Measurements from ENCODE around the gene OBSL1. TPM values are rescaled to one million over a fixed set of nuclear protein-coding genes. Genes with fewer than 3 reads are reported as not detected.

Gene OBSL1
- total and polyA plus RNA-seq, 12 donors = 108 to 310 (median 171) TPM

DNA sequence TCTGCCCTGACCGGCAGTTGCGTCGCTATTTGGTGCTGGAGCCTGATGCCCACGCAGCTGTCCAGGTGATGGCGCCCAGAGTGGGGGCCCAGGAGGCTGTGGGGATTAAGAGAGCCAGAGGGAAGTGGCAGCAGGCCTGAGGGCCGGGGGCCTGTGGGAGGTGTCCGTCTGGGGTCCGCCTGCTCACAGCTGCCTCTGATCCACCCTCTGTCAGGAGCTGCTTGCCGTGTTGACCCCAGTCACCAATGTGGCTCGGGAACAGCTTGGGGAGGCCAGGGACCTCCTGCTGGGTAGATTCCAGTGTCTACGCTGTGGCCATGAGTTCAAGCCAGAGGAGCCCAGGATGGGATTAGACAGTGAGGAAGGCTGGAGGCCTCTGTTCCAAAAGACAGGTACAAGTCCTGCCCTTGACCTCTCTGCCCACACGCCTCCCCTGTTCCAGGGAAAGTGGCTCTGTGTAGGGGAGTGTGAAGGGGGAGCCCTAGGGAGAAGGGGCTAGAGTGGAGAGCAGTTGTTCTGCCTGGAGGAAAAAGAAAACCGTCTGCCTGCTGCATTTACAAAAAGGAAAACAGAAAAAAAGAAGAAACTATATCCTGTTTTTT lies 37.9 kb upstream of the OBSL1 start:
- TF ChIP-seq, protein P1, sequence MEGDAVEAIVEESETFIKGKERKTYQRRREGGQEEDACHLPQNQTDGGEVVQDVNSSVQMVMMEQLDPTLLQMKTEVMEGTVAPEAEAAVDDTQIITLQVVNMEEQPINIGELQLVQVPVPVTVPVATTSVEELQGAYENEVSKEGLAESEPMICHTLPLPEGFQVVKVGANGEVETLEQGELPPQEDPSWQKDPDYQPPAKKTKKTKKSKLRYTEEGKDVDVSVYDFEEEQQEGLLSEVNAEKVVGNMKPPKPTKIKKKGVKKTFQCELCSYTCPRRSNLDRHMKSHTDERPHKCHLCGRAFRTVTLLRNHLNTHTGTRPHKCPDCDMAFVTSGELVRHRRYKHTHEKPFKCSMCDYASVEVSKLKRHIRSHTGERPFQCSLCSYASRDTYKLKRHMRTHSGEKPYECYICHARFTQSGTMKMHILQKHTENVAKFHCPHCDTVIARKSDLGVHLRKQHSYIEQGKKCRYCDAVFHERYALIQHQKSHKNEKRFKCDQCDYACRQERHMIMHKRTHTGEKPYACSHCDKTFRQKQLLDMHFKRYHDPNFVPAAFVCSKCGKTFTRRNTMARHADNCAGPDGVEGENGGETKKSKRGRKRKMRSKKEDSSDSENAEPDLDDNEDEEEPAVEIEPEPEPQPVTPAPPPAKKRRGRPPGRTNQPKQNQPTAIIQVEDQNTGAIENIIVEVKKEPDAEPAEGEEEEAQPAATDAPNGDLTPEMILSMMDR (IDR thresholded peaks at IDR 0.05) = no peak
- Histone ChIP-seq H3K36me3 (peaks cover 0 to 82% (median 38%) of the 10 kb centered on the region in 9 donors), H3K27me3 (no peaks in the 10 kb centered on the region), H3K9me3 (no peaks in the 10 kb centered on the region), H3K4me3 (no peak overlapping the region), H3K4me1 (peaks cover 0 to 20% (median 14%) of the 10 kb centered on the region in 9 donors), H3K27ac (peak overlapping the region in 9 of 10 donors; percentile 46 to 87 (median 76))
- DNase-seq = no peak
- ATAC-seq = peak in 4 of 8 donors; percentile 18 to 37 (median 22)
- intact Hi-C loops (cut with DNase I) = no loop called here
- 79 to 80% methylated on average over 13 of the region's 13 CpGs for WGBS, 2 donors

DNA sequence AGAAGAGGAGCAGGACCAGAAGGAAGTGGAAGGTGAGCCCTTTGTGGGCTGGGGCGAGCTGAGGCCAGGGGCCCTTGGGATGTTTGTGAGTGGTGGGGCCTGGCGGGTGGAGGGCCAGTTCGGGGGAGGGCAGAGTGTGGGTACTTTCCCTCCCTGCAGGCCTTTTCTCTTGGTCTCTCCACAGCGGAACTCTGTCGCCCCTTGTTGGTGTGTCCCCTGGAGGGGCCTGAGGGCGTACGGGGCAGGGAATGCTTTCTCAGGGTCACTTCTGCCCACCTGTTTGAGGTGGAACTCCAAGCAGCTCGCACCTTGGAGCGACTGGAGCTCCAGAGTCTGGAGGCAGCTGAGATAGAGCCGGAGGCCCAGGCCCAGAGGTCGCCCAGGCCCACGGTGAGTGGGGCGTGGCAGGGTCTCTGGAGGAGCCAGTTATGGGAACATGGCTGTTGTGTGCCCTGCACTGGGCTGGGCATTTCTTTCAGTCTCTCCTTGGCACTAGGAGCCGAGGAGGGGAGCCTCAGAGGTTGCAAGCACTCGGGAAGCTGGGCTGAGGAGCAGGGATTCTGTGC lies 37.1 kb upstream of the OBSL1 start:
- DNase-seq (no peak), ATAC-seq (peak in 1 of 8 donors; percentile 6)
- Histone ChIP-seq H3K27ac (peak overlapping the region in 4 of 10 donors; percentile 76 to 87 (median 80)), H3K27me3 (no peaks in the 10 kb centered on the region), H3K4me3 (no peak overlapping the region), H3K36me3 (peaks cover 0 to 83% (median 38%) of the 10 kb centered on the region in 9 donors), H3K4me1 (peaks cover 0 to 20% (median 14%) of the 10 kb centered on the region in 9 donors), H3K9me3 (no peaks in the 10 kb centered on the region)
- 89 to 92% methylated on average over 14 to 15 of the region's 15 CpGs for WGBS, 2 donors
- TF ChIP-seq, protein P1 (IDR thresholded peaks at IDR 0.05) = no peak
- intact Hi-C loops (cut with DNase I) = no loop called here

DNA sequence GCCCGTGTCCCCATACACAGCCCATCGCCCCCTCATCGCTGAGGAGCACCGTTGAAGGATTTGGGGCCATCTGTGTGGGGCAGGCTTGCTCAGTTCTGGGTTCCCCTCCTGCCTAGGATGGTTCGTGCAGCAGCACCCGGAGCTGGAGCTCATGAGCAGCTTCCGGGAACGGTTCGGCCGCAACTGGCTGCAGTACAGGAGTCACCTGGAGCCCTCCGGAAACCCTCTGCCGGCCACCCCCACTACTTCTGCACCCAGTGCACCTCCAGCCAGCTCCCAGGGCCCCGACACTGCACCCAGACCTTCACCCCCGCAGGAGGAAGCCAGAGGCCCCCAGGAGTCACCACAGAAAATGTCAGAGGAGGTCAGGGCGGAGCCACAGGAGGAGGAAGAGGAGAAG lies 36.6 kb upstream of the OBSL1 start:
- TF ChIP-seq, protein P1 (IDR thresholded peaks at IDR 0.05) = no peak
- Histone ChIP-seq H3K27ac (no peak overlapping the region), H3K4me3 (no peak overlapping the region), H3K4me1 (peaks cover 0 to 20% (median 14%) of the 10 kb centered on the region in 9 donors), H3K9me3 (no peaks in the 10 kb centered on the region), H3K36me3 (peaks cover 0 to 88% (median 38%) of the 10 kb centered on the region in 9 donors), H3K27me3 (no peaks in the 10 kb centered on the region)
- intact Hi-C loops (cut with DNase I) = no loop called here
- ATAC-seq (no peak), DNase-seq (no peak)
- 93% methylated on average over 15 of the region's 15 CpGs for WGBS, 2 donors

DNA sequence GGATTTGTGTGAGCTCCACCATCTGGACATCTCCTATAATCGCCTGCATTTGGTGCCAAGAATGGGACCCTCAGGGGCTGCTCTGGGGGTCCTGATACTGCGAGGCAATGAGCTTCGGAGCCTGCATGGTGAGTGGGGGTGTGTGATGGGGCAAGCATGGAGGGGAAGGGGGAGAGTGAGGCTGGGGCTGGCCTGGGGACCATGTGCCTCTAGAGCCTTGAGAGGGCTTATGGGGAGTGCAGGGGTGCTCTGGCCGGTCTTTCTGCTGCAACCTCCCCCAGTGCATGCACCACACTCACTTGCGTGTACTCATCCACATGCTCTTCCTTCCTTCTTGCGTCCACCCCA lies 34.2 kb upstream of the OBSL1 start:
- Histone ChIP-seq H3K27me3 (no peaks in the 10 kb centered on the region), H3K4me3 (no peak overlapping the region), H3K9me3 (no peaks in the 10 kb centered on the region), H3K36me3 (peaks cover 0 to 95% (median 36%) of the 10 kb centered on the region in 9 donors), H3K4me1 (peaks cover 0 to 14% (median 10%) of the 10 kb centered on the region in 9 donors), H3K27ac (peak overlapping the region in 1 of 10 donors; percentile 27)
- intact Hi-C loops (cut with DNase I) = no loop called here
- DNase-seq (no peak), ATAC-seq (peak in 1 of 8 donors; percentile 2)
- TF ChIP-seq, protein P1 (IDR thresholded peaks at IDR 0.05) = no peak
- 74 to 81% methylated on average over 6 of the region's 6 CpGs for WGBS, 2 donors
